GM12878 (cell line): ENCODE results near the gene LUZP2. TPM values are rescaled to one million over a fixed set of nuclear protein-coding genes. Genes with fewer than 3 reads are reported as not detected.

Experiments used
- ATAC-seq: fragments of 200-7000 bp; cut with Tn5 transposase; 3 replicates; pipeline ENCODE4 v1.9.1; 2020; ENCODE audit warnings: mild to moderate bottlenecking, moderate library complexity
- BruUV-seq: library from RNA; stranded (reverse); fragments of 400-500 nt; replicated peaks from 2 replicates; lab custom pipeline; 2021; lab: Mats Ljungman, UMichigan
- CTCF ChIA-PET: fragments of 300-600 bp; sonication (Branson Sonifier 250); formaldehyde crosslinking; extraction: SDS; loops from one replicate; lab custom pipeline; 2021; ENCODE audit warnings: inconsistent platforms; lab: Yijun Ruan, JAX
- POLR2A ChIA-PET: fragments of 350-600 bp; formaldehyde crosslinking; extraction: SDS; loops from one replicate; lab custom pipeline; 2021; ENCODE audit warnings: inconsistent platforms; lab: Charles Lee
- RAD21 ChIA-PET: fragments of 300-600 bp; sonication (Branson Sonifier 250); formaldehyde crosslinking; loops from one replicate; lab custom pipeline; 2023; ENCODE audit warnings: antibody characterized with exemption; ENCODE audit not compliant: unreplicated experiment; lab: Charles Lee
- SMC1A ChIA-PET: fragments of 300-600 bp; sonication (Branson Sonifier 250); formaldehyde crosslinking; loops from one replicate; lab custom pipeline; 2023; ENCODE audit not compliant: unreplicated experiment, uncharacterized antibody; lab: Charles Lee
- DNase-seq: peaks from one replicate; pipeline ENCODE4 v3.0.0-alpha.2; 2011; ENCODE audit warnings: low read depth, low spot score
- FAIRE-seq: peaks from 3 replicates; lab custom pipeline; 2011; peaks lifted over from hg19 to GRCh38; lab: Jason Lieb, UNC
- H2AFZ ChIP-seq: 2 replicates; pipeline ENCODE4 v1.6.0; 2011; ENCODE audit warnings: low read depth, low read length, control low read depth; ENCODE audit not compliant: control insufficient read depth
- H3K27ac ChIP-seq: 2 replicates; pipeline ENCODE4 v1.5.1; 2011; ENCODE audit warnings: control low read depth; ENCODE audit not compliant: control insufficient read depth, insufficient read depth
- H3K27me3 ChIP-seq, 2 experiments: replicated peaks in 1 of 2; 2 replicates each; pipeline versions ENCODE4 v1.6.0 to v1.6.1; 2011; ENCODE audit warnings: low read length in 1 of 2; ENCODE audit not compliant: control insufficient read depth in 2 of 2, insufficient read depth in 2 of 2
- H3K36me3 ChIP-seq, 2 experiments: 2 replicates each; pipeline ENCODE4 v1.5.1; 2011; ENCODE audit warnings: low read length in 1 of 2; ENCODE audit not compliant: control insufficient read depth in 2 of 2, insufficient read depth in 2 of 2
- H3K4me1 ChIP-seq: 2 replicates; pipeline ENCODE4 v1.6.1; 2011; ENCODE audit warnings: mild to moderate bottlenecking, low read length, moderate library complexity, mixed read lengths; ENCODE audit not compliant: control insufficient read depth, insufficient read depth
- H3K4me2 ChIP-seq: 2 replicates; pipeline ENCODE4 v1.6.0; 2011; ENCODE audit warnings: control low read depth; ENCODE audit not compliant: control insufficient read depth, insufficient read depth
- H3K4me3 ChIP-seq: fragments of 200-600 bp; sonication (generic); 2 replicates; pipeline ENCODE4 v1.5.1; 2016
- H3K79me2 ChIP-seq: 2 replicates; pipeline ENCODE4 v1.6.0; 2011; ENCODE audit warnings: low read length; ENCODE audit not compliant: control insufficient read depth, insufficient read depth
- H3K9ac ChIP-seq: 2 replicates; pipeline ENCODE4 v1.8.0; 2011; ENCODE audit warnings: low read length, control low read depth, mixed read lengths; ENCODE audit not compliant: control insufficient read depth, insufficient read depth
- H3K9me3 ChIP-seq: replicated peaks from 3 replicates; pipeline ENCODE4 v1.5.1; 2011; ENCODE audit warnings: mild to moderate bottlenecking, low read length; ENCODE audit not compliant: control insufficient read depth, insufficient read depth
- H4K20me1 ChIP-seq: 2 replicates; pipeline ENCODE4 v1.6.0; 2011; ENCODE audit not compliant: control insufficient read depth, insufficient read depth
- BCL11A ChIP-seq: IDR thresholded peaks from 2 replicates; pipeline ENCODE4 v1.6.1; 2011; ENCODE audit warnings: low read depth, low read length
- CBX5 ChIP-seq: sonication (generic); IDR thresholded peaks from 2 replicates; pipeline ENCODE4 v1.6.1; 2016; ENCODE audit warnings: low read depth, moderate library complexity, mild to moderate bottlenecking, inconsistent platforms
- CHD2 ChIP-seq: IDR thresholded peaks from 2 replicates; pipeline ENCODE4 v1.6.1; 2011; ENCODE audit warnings: low read depth, low read length, improper control_type of control experiment, borderline replicate concordance
- ESRRA ChIP-seq: IDR thresholded peaks from 2 replicates; pipeline ENCODE4 v1.6.1; 2012; ENCODE audit warnings: mild to moderate bottlenecking, low read length, improper control_type of control experiment
- FOS ChIP-seq: IDR thresholded peaks from 3 replicates; pipeline ENCODE4 v1.6.1; 2011; ENCODE audit warnings: borderline replicate concordance; ENCODE audit not compliant: insufficient read length; ENCODE audit errors: extremely low read depth
- FOXM1 ChIP-seq: IDR thresholded peaks from 2 replicates; pipeline ENCODE4 v1.6.1; 2012; ENCODE audit warnings: low read depth, mild to moderate bottlenecking, inconsistent platforms, low read length, moderate library complexity
- IKZF1 ChIP-seq: fragments of 450-650 bp; conservative IDR thresholded peaks from 2 replicates; pipeline ENCODE4 v1.6.1; 2017; ENCODE audit warnings: antibody characterized with exemption, mild to moderate bottlenecking
- JUNB ChIP-seq: IDR thresholded peaks from 2 replicates; pipeline ENCODE4 v1.6.1; 2016; ENCODE audit warnings: antibody characterized with exemption, mild to moderate bottlenecking
- MAX ChIP-seq: IDR thresholded peaks from 2 replicates; pipeline ENCODE4 v1.6.1; 2012; ENCODE audit warnings: low read depth, low read length, improper control_type of control experiment
- MTA2 ChIP-seq: fragments of 450-650 bp; IDR thresholded peaks from 2 replicates; pipeline ENCODE4 v1.6.1; 2016; ENCODE audit warnings: low read depth, mild to moderate bottlenecking, moderate library complexity
- NRF1 ChIP-seq: conservative IDR thresholded peaks from 2 replicates; pipeline ENCODE4 v1.6.1; 2011; ENCODE audit warnings: mild to moderate bottlenecking, low read depth, low read length, improper control_type of control experiment
- PRDM15 ChIP-seq: fragments of 450-650 bp; formaldehyde crosslinking; IDR thresholded peaks from 2 replicates; pipeline ENCODE4 v1.4.0; 2020; ENCODE audit warnings: mild to moderate bottlenecking, moderate library complexity
- RAD21 ChIP-seq: IDR thresholded peaks from 2 replicates; pipeline ENCODE4 v1.6.1; 2011; ENCODE audit warnings: mild to moderate bottlenecking, low read depth, low read length, moderate library complexity; ENCODE audit not compliant: insufficient read depth
- SIN3A ChIP-seq: IDR thresholded peaks from 2 replicates; pipeline ENCODE4 v1.6.1; 2012; ENCODE audit warnings: low read depth, low read length, improper control_type of control experiment
- SREBF1 ChIP-seq: IDR thresholded peaks from 2 replicates; pipeline ENCODE4 v1.6.1; 2012; ENCODE audit warnings: mild to moderate bottlenecking, low read length
- WGBS: methylation state at CpG from one replicate; pipeline ENCODE4 v1.1.6; 2016; ENCODE audit warnings: low lambda C conversion rate; ENCODE audit not compliant: insufficient replicate concordance, insufficient coverage; ENCODE audit errors: missing lambda C conversion rate; 5-methylcytosine and 5-hydroxymethylcytosine counted together
- in situ Hi-C: fragments of 300-500 bp; cut with MboI; formaldehyde crosslinking; loops from 9 replicates; pipeline ENCODE4 v1.14.3; 2018; ENCODE audit warnings: mixed read lengths
- intact Hi-C: fragments of 100-400 bp; cut with micrococcal nuclease; formaldehyde crosslinking; loops from one replicate; pipeline ENCODE4 v1.14.2; 2022; ENCODE audit not compliant: unreplicated experiment
- polyA plus RNA-seq, 11 experiments: library from polyadenylated mRNA; depleted of rRNA in 4 of 11; unstranded in 6 of 11; stranded (reverse) in 5 of 11; fragments of >200 nt; fragmentation: Nextera tagmentation in 4 of 11; fragmentation: Illumina TruSeq in 1 of 11; extraction: Ambion mirVana in 4 of 11; extraction: Trizol in 1 of 11; gene quantifications; 1 replicate in 1 of 11; 2 replicates in 10 of 11; pipeline versions ENCODE4 v1.2.1 to v1.2.3, GENCODE V29; 2011 to 2016; ENCODE audit warnings: inconsistent platforms in 2 of 11, missing spikeins in 2 of 11, low read depth in 1 of 11
- total RNA-seq, 4 experiments: library from RNA; depleted of rRNA in 3 of 4; stranded (reverse); fragments of >200 nt in 3 of 4; fragmentation: Illumina TruSeq in 1 of 4; extraction: Trizol in 1 of 4; gene quantifications; 2 replicates each; pipeline versions ENCODE4 v1.2.1 to v1.2.3, GENCODE V29; 2013 to 2021

The LUZP2 gene
- total and polyA plus RNA-seq, 10 of the 15 experiments (the other 5 are each of a cell fraction or from before 2014, with no cell fraction given): not detected

GRCh38 chr11:24509114-24509513 lies 12.3 kb downstream of the LUZP2 start:
- no peak overlapping the region for H3K9ac ChIP-seq
- DNase-seq (no peak), FAIRE-seq (no peak), ATAC-seq (peak; percentile 72)
- no peak overlapping the region for H2AFZ ChIP-seq
- no peak overlapping the region for H3K4me2 ChIP-seq
- H3K36me3 ChIP-seq: no peaks in the 10 kb centered on the region
- ChIA-PET SMC1A (no interaction called here), CTCF (no interaction called here), RAD21 (no interaction called here), POLR2A (no interaction called here)
- in situ Hi-C loops (no loop called here), intact Hi-C loops (no loop called here)
- H4K20me1 ChIP-seq: no peaks in the 10 kb centered on the region
- no peaks in the 10 kb centered on the region for H3K27me3 ChIP-seq
- no peaks in the 10 kb centered on the region for H3K9me3 ChIP-seq
- no TSS peak for BruUV-seq
- TF ChIP-seq CHD2: no peak
- TF ChIP-seq RAD21: 0 out of 2 replicates have a peak, but pooled peaks have one; percentile 14
- TF ChIP-seq JUNB: peak; percentile 59
- TF ChIP-seq SIN3A: no peak
- TF ChIP-seq MTA2: no peak
- no peak overlapping the region for H3K4me3 ChIP-seq
- no peaks in the 10 kb centered on the region for H3K79me2 ChIP-seq
- H3K27ac ChIP-seq: no peak overlapping the region
- H3K4me1 ChIP-seq: no peaks in the 10 kb centered on the region
- 8% methylated on average over 3 of the region's 3 CpGs for WGBS

GRCh38 chr11:24511511-24511910 lies 14.7 kb downstream of the LUZP2 start:
- Histone ChIP-seq H3K9me3 (no peaks in the 10 kb centered on the region), H3K4me1 (no peaks in the 10 kb centered on the region), H3K36me3 (no peaks in the 10 kb centered on the region), H3K4me3 (no peak overlapping the region), H3K4me2 (no peak overlapping the region), H3K27me3 (no peaks in the 10 kb centered on the region), H3K27ac (no peak overlapping the region), H2AFZ (no peak overlapping the region), H3K79me2 (no peaks in the 10 kb centered on the region), H3K9ac (no peak overlapping the region), H4K20me1 (no peaks in the 10 kb centered on the region)
- WGBS: 28% methylated on average over 5 of the region's 5 CpGs
- intact Hi-C loops: no loop called here
- ChIA-PET POLR2A (no interaction called here), SMC1A (no interaction called here), RAD21 (no interaction called here), CTCF (no interaction called here)
- ATAC-seq (no peak), DNase-seq (no peak), FAIRE-seq (no peak)
- BruUV-seq: no TSS peak
- in situ Hi-C loops: no loop called here
- TF ChIP-seq SREBF1 (no peak), MAX (no peak), CBX5 (no peak), NRF1 (no peak), FOS (no peak), BCL11A (no peak), IKZF1 (no peak), ESRRA (no peak), FOXM1 (no peak), PRDM15 (CRISPR knock-in tag) (no peak)
